Spleen (tissue), 11 donors: ENCODE results near the gene UNC13C. TPM values are rescaled to one million over a fixed set of nuclear protein-coding genes. Genes with fewer than 3 reads are reported as not detected.

Experiments
- DNase-seq: peaks from one replicate; pipeline ENCODE4 v3.0.0-alpha.2; 2020
- H3K27ac ChIP-seq, 8 donors: fragments of 200-600 bp; sonication (generic) in 7 of 8; 1 replicate in 4 of 8; 2 replicates in 4 of 8; pipeline versions ENCODE4 v1.5.0 to v1.8.0; 2016 to 2021; ENCODE audit warnings: inconsistent platforms in 4 of 8, mild to moderate bottlenecking in 4 of 8, moderate library complexity in 1 of 8
- H3K27me3 ChIP-seq, 7 donors: fragments of 200-600 bp; sonication (generic) in 6 of 7; replicated peaks in 1 of 7; 1 replicate in 4 of 7; 2 replicates in 3 of 7; pipeline versions ENCODE4 v1.5.0 to v1.8.0; 2016 to 2021; ENCODE audit warnings: inconsistent platforms in 3 of 7, mild to moderate bottlenecking in 1 of 7
- H3K36me3 ChIP-seq, 6 donors: fragments of 200-600 bp; sonication (generic) in 5 of 6; 1 replicate in 4 of 6; 2 replicates in 2 of 6; pipeline versions ENCODE4 v1.5.0 to v1.8.0; 2016 to 2021; ENCODE audit warnings: inconsistent platforms in 2 of 6
- H3K4me1 ChIP-seq, 6 donors: fragments of 200-600 bp; sonication (generic) in 5 of 6; 1 replicate in 3 of 6; 2 replicates in 3 of 6; pipeline versions ENCODE4 v1.5.0 to v1.8.0; 2016 to 2021; ENCODE audit warnings: inconsistent platforms in 3 of 6
- H3K4me3 ChIP-seq, 8 donors: fragments of 200-600 bp; sonication (generic) in 7 of 8; 1 replicate in 4 of 8; 2 replicates in 4 of 8; pipeline versions ENCODE4 v1.5.0 to v1.8.0; 2016 to 2021; ENCODE audit warnings: inconsistent platforms in 4 of 8, mild to moderate bottlenecking in 4 of 8, moderate library complexity in 2 of 8
- H3K9me3 ChIP-seq, 8 donors: fragments of 200-600 bp; sonication (generic) in 7 of 8; 1 replicate in 4 of 8; 2 replicates in 4 of 8; pipeline versions ENCODE4 v1.5.0 to v1.8.0; 2016 to 2021; ENCODE audit warnings: inconsistent platforms in 4 of 8
- POLR2A ChIP-seq, 3 donors: fragments of 450-650 bp; IDR thresholded peaks; one replicate each; pipeline ENCODE4 v1.5.1; 2017; ENCODE audit warnings: antibody characterized with exemption in 3 of 3, mild to moderate bottlenecking in 1 of 3
- POLR2AphosphoS5 ChIP-seq, 3 donors: sonication (generic); formaldehyde crosslinking; IDR thresholded peaks; one replicate each; pipeline ENCODE4 v1.5.1; 2017; ENCODE audit warnings: antibody characterized with exemption in 3 of 3
- WGBS, 5 donors: extraction: QIAGEN DNeasy Blood & Tissue Kit in 3 of 5; methylation state at CpG; one replicate each; pipeline versions ENCODE4 v1.1.5 to v1.1.7; 2013 to 2018; 5-methylcytosine and 5-hydroxymethylcytosine counted together
- intact Hi-C: fragments of 100-400 bp; cut with DNase I; formaldehyde crosslinking; loops from one replicate; pipeline ENCODE4 v1.15.0; 2023; ENCODE audit warnings: low total_unique reads
- polyA plus RNA-seq, 3 donors: library from polyadenylated mRNA; stranded (reverse); fragments of 200-250 nt; gene quantifications; one replicate each; pipeline ENCODE4 v1.2.1, GENCODE V29; 2013
- total RNA-seq, 7 donors: library from RNA; depleted of rRNA in 3 of 7; stranded (reverse); fragments of >200 nt in 3 of 7; fragmentation: NEBNext Ultra II Directional in 4 of 7; extraction: Animal tissue kit (Norgen Biotek cat#: 25700) in 4 of 7; gene quantifications; one replicate each; pipeline versions ENCODE4 v1.1.0 to v1.2.1, GENCODE V29; 2016 to 2021
- TF ChIP-seq, protein P1 (sequence below), 11 experiments: fragments of 200-600 bp in 7 of 11; fragments of 450-650 bp in 4 of 11; sonication (generic) in 4 of 11; IDR thresholded peaks in 8 of 11; conservative IDR thresholded peaks in 3 of 11; 1 replicate in 7 of 11; 2 replicates in 4 of 11; pipeline versions ENCODE4 v1.4.0 to v1.8.0; 2016 to 2021; ENCODE audit warnings: antibody characterized with exemption in 11 of 11, inconsistent platforms in 4 of 11, mild to moderate bottlenecking in 1 of 11
- donor health status: healthy with polysubstance abuse.
- donor health status: DM: no; HTN: no; CAD: no; lungs with moderate emphysema.
- donor health status: DM: no; HTN: no; CAD: no.
- donor health status: Bipolar disorder and iron deficiency.
- donor health status: healthy.
- donor health status: DM: no; HTN: no; CAD: no.
- donor health status: DM: yes; HTN: yes; CAD: no.

Gene UNC13C
- total and polyA plus RNA-seq, 10 donors: 0.06 TPM; not detected in 9

GRCh38 chr15:54045397-54045796, 67.2 kb downstream of the UNC13C start:
- whole genome bisulfite sequencing, 5 donors: 55 to 83% (median 67%) methylated on average over 2 of the region's 2 CpGs
- intact Hi-C loops: no loop called here
- TF ChIP-seq, protein P1, sequence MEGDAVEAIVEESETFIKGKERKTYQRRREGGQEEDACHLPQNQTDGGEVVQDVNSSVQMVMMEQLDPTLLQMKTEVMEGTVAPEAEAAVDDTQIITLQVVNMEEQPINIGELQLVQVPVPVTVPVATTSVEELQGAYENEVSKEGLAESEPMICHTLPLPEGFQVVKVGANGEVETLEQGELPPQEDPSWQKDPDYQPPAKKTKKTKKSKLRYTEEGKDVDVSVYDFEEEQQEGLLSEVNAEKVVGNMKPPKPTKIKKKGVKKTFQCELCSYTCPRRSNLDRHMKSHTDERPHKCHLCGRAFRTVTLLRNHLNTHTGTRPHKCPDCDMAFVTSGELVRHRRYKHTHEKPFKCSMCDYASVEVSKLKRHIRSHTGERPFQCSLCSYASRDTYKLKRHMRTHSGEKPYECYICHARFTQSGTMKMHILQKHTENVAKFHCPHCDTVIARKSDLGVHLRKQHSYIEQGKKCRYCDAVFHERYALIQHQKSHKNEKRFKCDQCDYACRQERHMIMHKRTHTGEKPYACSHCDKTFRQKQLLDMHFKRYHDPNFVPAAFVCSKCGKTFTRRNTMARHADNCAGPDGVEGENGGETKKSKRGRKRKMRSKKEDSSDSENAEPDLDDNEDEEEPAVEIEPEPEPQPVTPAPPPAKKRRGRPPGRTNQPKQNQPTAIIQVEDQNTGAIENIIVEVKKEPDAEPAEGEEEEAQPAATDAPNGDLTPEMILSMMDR (IDR thresholded peaks at IDR 0.05 in 8 of 11, conservative IDR thresholded peaks at IDR 0.05 in 3 of 11): no peak
- TF ChIP-seq POLR2A (IDR thresholded peaks at IDR 0.05) (no peak), POLR2AphosphoS5 (IDR thresholded peaks at IDR 0.05) (no peak)
- H3K36me3 ChIP-seq: no peaks in the 10 kb centered on the region
- no peak for DNase-seq
- no peak overlapping the region for H3K4me3 ChIP-seq
- H3K9me3 ChIP-seq: no peaks in the 10 kb centered on the region
- no peaks in the 10 kb centered on the region for H3K27me3 ChIP-seq
- H3K27ac ChIP-seq: no peak overlapping the region
- H3K4me1 ChIP-seq: no peaks in the 10 kb centered on the region

GRCh38 chr15:54046093-54046492, 67.9 kb downstream of the UNC13C start:
- Histone ChIP-seq H3K36me3 (no peaks in the 10 kb centered on the region), H3K4me3 (no peak overlapping the region), H3K9me3 (no peaks in the 10 kb centered on the region), H3K27me3 (no peaks in the 10 kb centered on the region), H3K4me1 (no peaks in the 10 kb centered on the region), H3K27ac (no peak overlapping the region)
- no peak for DNase-seq
- TF ChIP-seq POLR2AphosphoS5 (IDR thresholded peaks at IDR 0.05): no peak
- TF ChIP-seq POLR2A (IDR thresholded peaks at IDR 0.05): no peak
- TF ChIP-seq, protein P1 (IDR thresholded peaks at IDR 0.05 in 8 of 11, conservative IDR thresholded peaks at IDR 0.05 in 3 of 11): no peak
- WGBS, 5 donors: 76 to 90% (median 80%) methylated on average over 2 of the region's 2 CpGs
- intact Hi-C loops: no loop called here

- H3K9me3 ChIP-seq: peaks cover 0 to 3% (median 0%) of the 10 kb centered on the region in 8 donors
- 20 to 53% (median 30%) methylated on average over 3 of the region's 3 CpGs for WGBS, 5 donors
- intact Hi-C loops: no loop called here
- TF ChIP-seq POLR2AphosphoS5 (IDR thresholded peaks at IDR 0.05) (no peak), POLR2A (IDR thresholded peaks at IDR 0.05) (no peak)
- TF ChIP-seq, protein P1 (IDR thresholded peaks at IDR 0.05 in 8 of 11, conservative IDR thresholded peaks at IDR 0.05 in 3 of 11): no peak
- no peaks in the 10 kb centered on the region for H3K4me1 ChIP-seq
- no peak overlapping the region for H3K27ac ChIP-seq
- no peaks in the 10 kb centered on the region for H3K27me3 ChIP-seq
- H3K36me3 ChIP-seq: no peaks in the 10 kb centered on the region
- no peak overlapping the region for H3K4me3 ChIP-seq
- DNase-seq: no peak
Observed at GRCh38 chr15:54064365-54064764, 86.1 kb downstream of the UNC13C start.

- Histone ChIP-seq H3K36me3 (no peaks in the 10 kb centered on the region), H3K9me3 (peaks cover 0 to 3% (median 0%) of the 10 kb centered on the region in 8 donors), H3K4me1 (no peaks in the 10 kb centered on the region), H3K4me3 (no peak overlapping the region), H3K27ac (no peak overlapping the region), H3K27me3 (no peaks in the 10 kb centered on the region)
- intact Hi-C loops: no loop called here
- TF ChIP-seq, protein P1 (IDR thresholded peaks at IDR 0.05 in 8 of 11, conservative IDR thresholded peaks at IDR 0.05 in 3 of 11): no peak
- no peak for TF ChIP-seq POLR2A (IDR thresholded peaks at IDR 0.05)
- no peak for TF ChIP-seq POLR2AphosphoS5 (IDR thresholded peaks at IDR 0.05)
- WGBS, 5 donors: 75 to 87% (median 82%) methylated on average over 3 of the region's 3 CpGs
- no peak for DNase-seq
Observed at GRCh38 chr15:54066403-54066802, 88.2 kb downstream of the UNC13C start.
